ENCODE measurements around the gene MFSD2A.

DNA sequence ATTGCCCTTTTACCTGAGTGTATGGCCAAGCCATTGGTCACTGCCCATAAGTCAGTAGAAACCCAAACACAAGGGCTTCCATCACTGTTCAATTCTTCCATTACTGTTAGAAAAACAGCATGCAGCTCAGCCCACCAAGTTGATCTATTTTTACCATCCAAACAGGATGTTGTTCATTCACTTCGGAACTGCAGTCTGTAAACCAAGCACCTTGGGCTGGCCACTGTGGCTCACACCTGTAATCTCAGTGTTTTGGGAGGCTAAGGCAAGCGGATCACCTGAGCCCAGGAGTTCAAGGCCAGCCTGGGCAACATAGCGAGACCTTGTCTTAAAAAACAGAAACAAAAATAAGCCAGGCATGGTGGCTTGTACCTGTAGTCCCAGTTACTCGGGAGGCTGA is 8.7 kb upstream of the MFSD2A start:
- TF ChIP-seq ZNF70 (CRISPR knock-in tag; IDR thresholded peaks at IDR 0.05) (no peak), SNAI2 (CRISPR knock-in tag; IDR thresholded peaks at IDR 0.05) (no peak), RARB (CRISPR knock-in tag; IDR thresholded peaks at IDR 0.05) (no peak), BACH2 (CRISPR knock-in tag; IDR thresholded peaks at IDR 0.05; ENCODE audit: borderline replicate concordance) (no peak), ZNF8 (CRISPR knock-in tag; IDR thresholded peaks at IDR 0.05) (no peak), ARNTL (CRISPR knock-in tag; IDR thresholded peaks at IDR 0.05; ENCODE audit: borderline replicate concordance, low read depth) (no peak)
